Ovary (tissue), 3 donors: Measurements from ENCODE around the gene PIWIL4.

ENCODE experiments used
- EP300 ChIP-seq: sonication (generic); formaldehyde crosslinking; IDR thresholded peaks from one replicate; pipeline ENCODE4 v1.6.1; 2017; ENCODE audit warnings: antibody characterized with exemption
- TF ChIP-seq, protein P1 (sequence below), 3 donors: fragments of 450-650 bp in 2 of 3; fragments of 200-600 bp in 1 of 3; IDR thresholded peaks; one replicate each; pipeline versions ENCODE4 v1.5.1 to v1.8.0; 2016 to 2022; ENCODE audit warnings: antibody characterized with exemption in 3 of 3, mild to moderate bottlenecking in 1 of 3
- donor health status: DM: no; HTN: no; CAD: no.

GRCh38 chr11:94603587-94603986 is 36.4 kb downstream of the PIWIL4 start:
- TF ChIP-seq, protein P1, sequence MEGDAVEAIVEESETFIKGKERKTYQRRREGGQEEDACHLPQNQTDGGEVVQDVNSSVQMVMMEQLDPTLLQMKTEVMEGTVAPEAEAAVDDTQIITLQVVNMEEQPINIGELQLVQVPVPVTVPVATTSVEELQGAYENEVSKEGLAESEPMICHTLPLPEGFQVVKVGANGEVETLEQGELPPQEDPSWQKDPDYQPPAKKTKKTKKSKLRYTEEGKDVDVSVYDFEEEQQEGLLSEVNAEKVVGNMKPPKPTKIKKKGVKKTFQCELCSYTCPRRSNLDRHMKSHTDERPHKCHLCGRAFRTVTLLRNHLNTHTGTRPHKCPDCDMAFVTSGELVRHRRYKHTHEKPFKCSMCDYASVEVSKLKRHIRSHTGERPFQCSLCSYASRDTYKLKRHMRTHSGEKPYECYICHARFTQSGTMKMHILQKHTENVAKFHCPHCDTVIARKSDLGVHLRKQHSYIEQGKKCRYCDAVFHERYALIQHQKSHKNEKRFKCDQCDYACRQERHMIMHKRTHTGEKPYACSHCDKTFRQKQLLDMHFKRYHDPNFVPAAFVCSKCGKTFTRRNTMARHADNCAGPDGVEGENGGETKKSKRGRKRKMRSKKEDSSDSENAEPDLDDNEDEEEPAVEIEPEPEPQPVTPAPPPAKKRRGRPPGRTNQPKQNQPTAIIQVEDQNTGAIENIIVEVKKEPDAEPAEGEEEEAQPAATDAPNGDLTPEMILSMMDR (IDR thresholded peaks at IDR 0.05) = no peak
- no peak for TF ChIP-seq EP300
